ENCODE measurements around the gene CRYGC.

- TF ChIP-seq CTCF (IDR thresholded peaks at IDR 0.05) (no peak), POLR2A (IDR thresholded peaks at IDR 0.05) (no peak)
These were observed at the start of gene CRYGC for GRCh38 chr2:208129744-208130711.

All from esophagus squamous epithelium (tissue), 4 donors.